T1000 (cell line): ENCODE data around the gene OLFML3.

Experiments
- DNase-seq: peaks from one replicate; lab custom pipeline; 2025; ENCODE audit warnings: mixed read lengths; lab: John Stamatoyannopoulos, UW

Gene OLFML3

DNA sequence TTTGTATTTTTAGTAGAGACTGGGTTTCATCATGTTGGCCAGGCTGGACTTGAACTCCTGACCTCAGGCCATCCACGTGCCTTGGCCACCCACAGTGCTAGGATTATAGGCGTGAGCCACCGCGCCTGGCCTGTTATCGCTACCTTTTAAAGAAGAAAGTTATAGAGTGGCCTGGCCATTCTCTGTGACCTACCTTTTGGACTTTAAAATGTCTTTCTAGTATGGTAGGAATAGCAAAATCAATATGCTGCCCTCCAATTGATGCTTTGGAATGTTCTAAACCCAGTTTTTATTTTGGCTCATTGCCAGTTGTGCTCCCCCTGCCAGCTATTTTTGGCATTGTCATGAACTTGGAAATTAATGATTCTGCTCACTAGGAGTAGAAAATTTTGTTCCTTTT, 30.3 kb upstream of the OLFML3 start:
- DNase-seq = no peak

DNA sequence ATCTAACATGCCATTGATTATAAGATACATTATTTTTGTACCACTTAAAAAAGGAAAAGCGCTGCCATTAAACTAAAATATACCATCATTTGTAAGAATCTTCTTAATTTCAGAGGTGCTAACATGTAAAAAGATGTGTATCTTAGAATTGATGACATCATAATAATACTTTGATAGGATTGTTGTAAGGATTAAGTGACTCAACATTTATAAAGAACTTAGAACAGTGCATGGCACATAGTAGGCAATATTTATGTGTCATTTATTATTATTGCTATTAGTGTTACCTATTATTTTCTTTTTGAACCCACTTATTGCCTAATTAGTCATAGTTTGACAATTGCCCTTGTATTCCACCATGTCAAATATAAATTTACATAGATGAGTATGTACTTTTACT, 28.4 kb upstream of the OLFML3 start:
- no peak for DNase-seq

DNA sequence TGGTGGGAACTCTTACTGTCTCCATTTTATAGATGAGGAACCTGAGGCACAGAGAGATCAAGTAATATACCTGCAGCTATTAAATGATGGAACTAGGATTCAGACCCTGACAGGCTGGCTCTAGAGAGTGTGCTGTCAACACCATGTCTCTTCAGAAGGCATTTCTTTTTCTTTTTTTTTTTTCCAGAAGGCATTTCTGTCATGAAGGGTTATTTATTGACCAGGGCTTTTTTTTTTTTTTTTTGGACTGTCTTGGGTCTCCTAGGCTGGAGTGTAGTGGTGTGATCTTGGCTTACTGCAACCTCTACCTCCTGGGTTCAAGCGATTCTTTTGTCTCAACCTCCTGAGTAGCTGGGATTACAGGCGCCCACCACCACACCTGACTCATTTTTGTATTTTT, 27.6 kb upstream of the OLFML3 start:
- no peak for DNase-seq

DNA sequence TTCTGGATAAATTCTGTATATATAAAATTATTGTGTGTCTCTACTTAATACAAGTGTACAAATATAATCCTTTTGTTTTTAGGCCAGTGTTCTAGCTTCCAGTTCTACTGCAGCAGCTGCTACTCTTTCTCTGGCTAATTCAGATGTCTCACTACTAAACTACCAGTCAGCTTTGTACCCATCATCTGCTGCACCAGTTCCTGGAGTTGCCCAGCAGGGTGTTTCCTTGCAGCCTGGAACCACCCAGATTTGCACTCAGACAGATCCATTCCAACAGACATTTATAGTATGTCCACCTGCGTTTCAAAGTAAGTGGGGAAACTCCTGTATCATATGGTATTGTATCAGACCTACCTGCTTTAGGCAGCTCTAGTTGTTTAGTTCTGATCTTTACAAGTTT, 21.3 kb upstream of the OLFML3 start:
- no peak for DNase-seq

DNA sequence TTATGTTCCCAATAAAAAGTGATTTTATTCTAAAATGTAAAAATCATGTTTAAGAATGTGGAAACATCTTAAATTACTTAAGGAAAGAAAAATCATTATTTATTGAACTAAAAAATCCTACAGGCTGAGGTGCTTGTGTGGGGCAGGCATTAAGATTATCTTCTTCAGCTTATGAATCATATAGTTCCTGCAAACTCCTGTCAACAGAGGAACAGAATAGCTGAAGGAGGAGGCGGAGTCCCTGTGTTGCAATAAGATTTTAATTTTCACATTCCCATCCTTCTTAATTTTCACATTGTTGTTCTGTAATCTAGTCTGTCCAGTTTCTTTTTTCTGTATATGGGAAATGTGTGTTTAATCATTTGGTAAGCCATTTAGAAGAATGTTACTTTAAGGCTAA, 20.6 kb upstream of the OLFML3 start:
- DNase-seq = no peak

DNA sequence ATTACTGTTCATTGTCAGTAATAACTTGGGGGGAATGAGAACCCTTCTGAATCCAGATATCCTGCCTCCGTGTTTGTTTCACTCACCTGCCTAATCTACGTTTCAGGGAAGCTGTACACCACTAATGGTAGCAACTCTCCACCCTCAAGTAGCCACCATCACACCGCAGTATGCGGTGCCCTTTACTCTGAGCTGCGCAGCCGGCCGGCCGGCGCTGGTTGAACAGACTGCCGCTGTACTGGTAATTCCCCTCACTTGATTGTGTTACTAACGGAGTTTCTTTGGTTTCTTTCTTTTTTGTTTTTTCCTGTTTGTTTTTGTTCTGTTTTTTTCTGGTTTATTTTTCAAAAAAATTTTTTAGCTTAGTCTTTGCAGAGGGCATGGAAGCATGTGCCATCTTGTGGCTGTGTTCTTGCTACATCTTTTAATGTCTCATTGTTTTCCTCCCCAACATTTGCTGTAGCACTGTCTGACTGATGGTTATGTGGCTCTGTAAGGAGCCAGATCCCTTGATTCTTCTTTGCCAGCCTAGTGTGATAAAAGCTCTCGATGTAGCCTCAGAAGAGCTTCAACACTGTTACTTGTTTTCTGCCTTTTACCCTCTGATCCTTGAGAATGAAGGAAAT, 15.9 kb upstream of the OLFML3 start:
- no peak for DNase-seq

DNA sequence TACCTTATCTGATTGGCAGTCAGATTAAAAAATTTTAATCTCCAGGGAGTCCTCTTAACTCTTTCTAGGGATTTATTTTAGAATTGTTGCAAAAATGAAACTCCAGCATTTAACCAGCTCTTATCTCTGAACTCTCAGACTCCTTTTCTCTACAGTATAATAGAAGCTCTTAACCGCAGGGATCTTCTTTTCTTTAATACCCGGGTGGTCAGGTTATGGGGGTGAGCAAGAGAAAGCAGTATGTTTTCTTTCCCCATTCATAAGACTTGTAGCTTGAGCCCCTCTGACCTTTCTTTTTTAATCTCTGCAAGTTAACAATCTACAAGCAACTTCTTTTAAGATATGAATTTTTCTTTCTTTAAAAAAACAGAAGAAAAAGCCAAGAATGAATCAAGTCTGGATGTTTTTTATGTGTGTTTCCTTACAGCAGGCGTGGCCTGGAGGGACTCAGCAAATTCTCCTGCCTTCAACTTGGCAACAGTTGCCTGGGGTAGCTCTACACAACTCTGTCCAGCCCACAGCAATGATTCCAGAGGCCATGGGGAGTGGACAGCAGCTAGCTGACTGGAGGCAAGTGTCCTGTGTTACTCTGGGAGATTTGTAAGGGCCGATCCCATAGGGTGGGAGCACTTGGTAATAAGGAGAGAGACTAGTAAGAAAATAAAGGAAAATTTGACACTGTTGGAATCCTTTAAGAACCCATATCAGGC, 13.4 kb upstream of the OLFML3 start:
- no peak for DNase-seq

DNA sequence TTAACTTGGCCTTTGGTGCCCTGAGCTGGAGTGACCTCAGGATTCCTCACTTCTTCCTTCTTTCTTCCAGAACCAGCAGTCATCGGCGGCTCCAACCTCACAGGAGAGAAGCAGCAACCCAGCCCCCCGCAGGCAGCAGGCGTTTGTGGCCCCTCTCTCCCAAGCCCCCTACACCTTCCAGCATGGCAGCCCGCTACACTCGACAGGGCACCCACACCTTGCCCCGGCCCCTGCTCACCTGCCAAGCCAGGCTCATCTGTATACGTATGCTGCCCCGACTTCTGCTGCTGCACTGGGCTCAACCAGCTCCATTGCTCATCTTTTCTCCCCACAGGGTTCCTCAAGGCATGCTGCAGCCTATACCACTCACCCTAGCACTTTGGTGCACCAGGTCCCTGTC, 6.3 kb upstream of the OLFML3 start:
- no peak for DNase-seq

DNA sequence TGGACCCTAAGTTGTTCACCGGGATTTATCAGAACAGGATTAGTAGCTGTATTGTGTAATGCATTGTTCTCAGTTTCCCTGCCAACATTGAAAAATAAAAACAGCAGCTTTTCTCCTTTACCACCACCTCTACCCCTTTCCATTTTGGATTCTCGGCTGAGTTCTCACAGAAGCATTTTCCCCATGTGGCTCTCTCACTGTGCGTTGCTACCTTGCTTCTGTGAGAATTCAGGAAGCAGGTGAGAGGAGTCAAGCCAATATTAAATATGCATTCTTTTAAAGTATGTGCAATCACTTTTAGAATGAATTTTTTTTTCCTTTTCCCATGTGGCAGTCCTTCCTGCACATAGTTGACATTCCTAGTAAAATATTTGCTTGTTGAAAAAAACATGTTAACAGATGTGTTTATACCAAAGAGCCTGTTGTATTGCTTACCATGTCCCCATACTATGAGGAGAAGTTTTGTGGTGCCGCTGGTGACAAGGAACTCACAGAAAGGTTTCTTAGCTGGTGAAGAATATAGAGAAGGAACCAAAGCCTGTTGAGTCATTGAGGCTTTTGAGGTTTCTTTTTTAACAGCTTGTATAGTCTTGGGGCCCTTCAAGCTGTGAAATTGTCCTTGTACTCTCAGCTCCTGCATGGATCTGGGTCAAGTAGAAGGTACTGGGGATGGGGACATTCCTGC, 3.9 kb upstream of the OLFML3 start:
- no peak for DNase-seq

DNA sequence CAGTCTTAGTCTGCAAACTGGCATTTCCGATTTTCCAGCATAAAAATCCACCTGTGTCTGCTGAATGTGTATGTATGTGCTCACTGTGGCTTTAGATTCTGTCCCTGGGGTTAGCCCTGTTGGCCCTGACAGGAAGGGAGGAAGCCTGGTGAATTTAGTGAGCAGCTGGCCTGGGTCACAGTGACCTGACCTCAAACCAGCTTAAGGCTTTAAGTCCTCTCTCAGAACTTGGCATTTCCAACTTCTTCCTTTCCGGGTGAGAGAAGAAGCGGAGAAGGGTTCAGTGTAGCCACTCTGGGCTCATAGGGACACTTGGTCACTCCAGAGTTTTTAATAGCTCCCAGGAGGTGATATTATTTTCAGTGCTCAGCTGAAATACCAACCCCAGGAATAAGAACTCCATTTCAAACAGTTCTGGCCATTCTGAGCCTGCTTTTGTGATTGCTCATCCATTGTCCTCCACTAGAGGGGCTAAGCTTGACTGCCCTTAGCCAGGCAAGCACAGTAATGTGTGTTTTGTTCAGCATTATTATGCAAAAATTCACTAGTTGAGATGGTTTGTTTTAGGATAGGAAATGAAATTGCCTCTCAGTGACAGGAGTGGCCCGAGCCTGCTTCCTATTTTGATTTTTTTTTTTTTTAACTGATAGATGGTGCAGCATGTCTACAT, 2.5 kb upstream of the OLFML3 start:
- no peak for DNase-seq

DNA sequence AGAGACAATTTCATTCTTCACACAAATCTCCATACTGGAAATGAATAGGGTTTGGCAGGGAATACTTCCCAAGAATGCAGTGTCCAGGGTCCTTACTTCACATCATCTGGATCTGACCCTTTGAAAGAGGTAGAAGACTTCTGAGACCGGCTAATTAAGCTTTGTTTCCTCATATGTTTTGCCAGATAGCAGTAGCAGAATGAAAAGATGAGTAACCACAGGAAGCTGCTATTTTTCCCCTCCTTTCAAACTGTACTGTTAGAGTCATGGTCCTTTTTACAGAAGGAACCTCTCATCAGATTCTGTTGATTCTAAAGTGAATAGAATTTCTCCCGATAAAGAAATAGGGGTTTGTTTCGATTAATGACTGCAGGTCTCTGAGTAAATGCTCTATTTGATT, 1.4 kb upstream of the OLFML3 start:
- no peak for DNase-seq

DNA sequence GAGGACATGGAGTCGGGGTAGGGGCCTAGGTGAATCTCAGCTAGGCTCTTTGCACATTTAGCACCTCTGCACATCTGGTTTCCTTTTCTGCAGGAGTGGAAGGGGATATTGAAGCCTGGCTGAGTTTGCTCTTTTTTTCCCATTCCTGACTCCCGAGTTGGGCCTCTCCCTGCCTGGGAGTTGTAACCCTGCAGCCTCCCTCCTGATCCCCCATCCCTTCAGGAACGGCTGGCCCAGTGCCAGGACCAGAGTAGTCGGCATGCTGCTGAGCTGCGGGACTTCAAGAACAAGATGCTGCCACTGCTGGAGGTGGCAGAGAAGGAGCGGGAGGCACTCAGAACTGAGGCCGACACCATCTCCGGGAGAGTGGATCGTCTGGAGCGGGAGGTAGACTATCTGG, 836 bp downstream of the OLFML3 start:
- DNase-seq = no peak

DNA sequence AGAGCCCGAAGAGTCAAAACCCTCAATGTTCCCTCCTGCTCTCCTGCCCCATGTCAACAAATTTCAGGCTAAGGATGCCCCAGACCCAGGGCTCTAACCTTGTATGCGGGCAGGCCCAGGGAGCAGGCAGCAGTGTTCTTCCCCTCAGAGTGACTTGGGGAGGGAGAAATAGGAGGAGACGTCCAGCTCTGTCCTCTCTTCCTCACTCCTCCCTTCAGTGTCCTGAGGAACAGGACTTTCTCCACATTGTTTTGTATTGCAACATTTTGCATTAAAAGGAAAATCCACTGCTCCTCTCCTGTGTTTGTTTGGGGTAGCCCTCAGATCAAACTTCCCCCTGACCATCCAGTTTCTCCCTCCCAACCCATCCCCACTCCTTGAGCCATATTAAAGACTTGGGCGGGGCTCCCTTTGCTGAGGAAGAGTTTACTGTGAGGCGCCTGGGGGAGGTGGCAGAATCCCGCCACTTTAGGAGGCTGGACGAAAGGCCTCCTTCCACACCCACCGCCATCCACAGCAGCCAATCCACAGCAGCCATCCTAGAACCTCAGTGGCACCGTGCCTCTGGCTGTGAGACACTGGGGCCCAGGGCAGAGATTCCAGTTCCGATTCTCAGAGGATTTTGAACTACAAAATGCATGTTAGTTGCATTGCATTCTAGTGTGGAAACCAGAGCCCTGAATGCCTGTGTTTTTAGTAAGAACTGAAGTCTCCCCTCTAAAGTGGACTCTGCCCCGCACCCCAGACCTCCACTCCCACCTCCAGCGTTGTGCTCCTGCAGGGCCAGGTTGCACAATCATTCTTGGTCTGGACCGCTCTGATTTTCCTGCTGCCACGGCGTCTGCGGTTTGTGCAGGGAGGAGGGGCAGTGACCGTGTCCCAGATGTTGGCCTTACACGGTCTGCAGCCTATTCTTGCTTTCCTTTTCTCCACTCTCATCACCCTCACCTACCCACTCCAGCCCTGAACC, 3.0 kb downstream of the OLFML3 start:
- DNase-seq = no peak

DNA sequence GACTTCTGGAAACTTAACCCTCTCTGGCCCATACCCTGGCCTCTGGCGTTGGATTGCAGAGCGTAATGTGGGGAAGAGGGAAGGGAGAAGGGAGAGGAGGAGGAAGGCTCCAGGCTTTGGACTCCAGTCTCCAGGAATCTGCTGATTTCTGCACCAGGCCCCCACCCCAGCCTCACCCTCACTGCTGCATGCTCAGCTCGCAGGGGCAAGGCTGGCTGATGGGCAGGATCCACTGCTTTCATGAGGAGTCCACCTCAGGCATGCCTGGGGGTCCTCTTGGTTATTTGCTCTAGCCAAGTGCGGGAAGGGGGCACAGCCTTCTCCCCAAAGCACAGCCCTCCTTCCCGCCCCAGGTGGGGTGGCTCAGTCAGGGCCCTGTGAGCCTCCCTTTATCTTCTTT, 3.7 kb downstream of the OLFML3 start:
- no peak for DNase-seq

DNA sequence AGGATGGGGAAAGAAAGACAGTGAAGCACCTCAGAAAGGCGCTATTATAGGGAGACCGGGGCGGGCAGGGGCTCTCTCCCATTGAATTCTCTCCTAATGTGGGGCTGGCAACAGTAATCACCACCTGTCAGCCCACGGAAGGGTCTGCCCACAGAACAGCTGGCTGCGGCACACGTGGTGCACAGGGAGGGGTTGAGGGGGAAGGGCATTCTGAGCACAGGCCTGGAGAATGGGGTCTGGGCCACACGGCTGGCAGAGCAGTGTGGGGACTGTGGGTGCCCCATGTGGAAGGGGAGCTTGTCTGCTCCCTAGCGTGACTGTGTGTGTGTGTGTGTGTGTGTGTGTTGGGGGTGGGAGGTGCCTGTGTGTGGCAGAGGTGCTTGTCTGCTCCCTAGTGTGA, 4.1 kb downstream of the OLFML3 start:
- DNase-seq = no peak

DNA sequence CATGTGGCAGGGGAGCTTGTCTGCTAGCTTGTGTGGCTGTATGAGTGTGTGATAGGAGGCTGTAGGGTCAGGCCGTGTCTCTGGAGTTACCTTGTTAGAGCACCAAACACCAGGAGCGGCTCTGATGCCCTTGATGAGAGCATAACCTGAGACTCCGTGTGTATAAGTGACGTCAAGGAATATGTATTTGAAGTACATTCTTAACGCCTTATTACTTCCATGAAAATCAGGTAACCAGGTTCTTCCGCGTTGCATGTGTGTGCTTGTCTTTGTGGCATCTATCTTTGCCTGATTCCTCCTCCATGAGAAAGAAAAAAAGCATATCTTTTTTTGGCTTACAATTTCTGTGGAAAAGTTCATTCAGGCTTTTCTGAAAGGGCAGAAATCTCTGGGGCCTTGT, 4.6 kb downstream of the OLFML3 start:
- DNase-seq = no peak

DNA sequence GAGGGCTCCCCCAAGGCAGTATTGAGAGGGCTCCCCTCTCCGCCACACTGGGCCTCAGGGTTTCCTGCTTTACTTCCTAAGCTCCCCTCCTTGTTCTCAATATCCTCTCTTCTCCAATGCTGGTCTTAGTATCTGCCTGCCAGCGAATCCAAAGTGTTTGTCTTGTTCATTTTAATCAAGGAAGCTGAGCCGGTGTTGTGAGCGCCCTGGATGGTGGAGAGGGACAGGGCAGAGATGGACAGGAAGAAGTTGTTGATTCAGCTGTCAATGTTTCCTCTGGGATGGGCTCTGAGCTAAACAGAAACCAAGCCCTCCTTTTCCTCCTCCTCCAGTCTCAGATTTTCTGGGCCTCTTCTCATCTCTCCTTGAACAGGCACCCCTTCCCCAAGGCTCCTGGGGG, 5.4 kb downstream of the OLFML3 start:
- no peak for DNase-seq

DNA sequence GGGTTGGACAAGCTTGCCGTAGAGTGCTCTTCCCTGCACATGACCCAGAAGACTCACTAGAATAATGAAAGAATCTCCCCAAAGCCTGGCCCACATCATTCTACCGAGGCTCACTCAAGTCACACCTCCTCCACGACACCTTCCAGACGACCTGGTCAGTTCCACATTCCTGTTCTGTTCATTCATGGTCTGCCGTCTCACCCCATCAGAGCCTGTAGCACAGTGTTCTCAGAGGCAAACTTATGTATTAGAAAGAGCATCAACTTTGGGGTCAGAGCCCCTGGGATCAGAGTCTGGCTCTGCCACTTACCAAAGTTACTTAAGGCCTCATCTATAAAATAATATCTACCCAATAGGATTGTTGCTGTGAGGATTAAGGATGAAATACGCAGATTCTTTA, 7.5 kb downstream of the OLFML3 start:
- DNase-seq = no peak

DNA sequence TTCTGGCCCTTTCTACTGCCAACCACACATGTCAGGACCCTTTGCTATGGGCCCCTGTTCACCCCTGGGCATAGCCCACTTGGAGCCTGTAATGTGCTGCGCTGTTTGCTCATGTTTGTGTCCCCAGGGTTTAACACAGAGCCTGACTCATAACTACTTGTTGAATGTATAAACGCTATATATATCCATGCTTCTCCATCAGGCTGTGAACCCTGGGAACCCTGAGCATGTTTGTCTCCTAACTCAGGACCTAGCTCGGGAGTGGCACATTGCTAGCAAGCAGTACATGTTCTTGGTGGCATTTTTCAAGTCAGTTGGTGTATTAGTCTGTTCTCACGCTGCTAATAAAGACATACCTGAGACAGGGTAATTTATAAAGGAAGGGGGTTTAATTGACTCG, 8.0 kb downstream of the OLFML3 start:
- DNase-seq = no peak

DNA sequence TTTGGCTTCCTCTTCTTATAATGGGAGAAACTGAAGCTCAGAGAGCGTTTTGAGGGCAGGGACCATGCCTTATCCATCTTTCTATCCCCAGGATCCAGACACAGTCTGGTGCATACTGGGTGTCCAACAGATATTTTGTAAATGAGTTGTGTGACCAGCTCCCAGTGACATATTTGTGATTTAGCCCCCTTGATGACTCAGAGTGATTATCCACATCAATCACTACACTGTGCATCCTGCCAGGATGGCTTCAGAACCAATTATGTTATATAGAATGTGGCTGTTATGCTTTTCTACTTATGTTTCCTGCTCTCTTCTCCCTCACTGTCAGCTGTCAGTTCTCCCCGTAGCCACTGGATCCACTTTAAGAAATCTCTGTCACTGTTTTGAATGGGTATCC, 11.3 kb downstream of the OLFML3 start:
- no peak for DNase-seq

DNA sequence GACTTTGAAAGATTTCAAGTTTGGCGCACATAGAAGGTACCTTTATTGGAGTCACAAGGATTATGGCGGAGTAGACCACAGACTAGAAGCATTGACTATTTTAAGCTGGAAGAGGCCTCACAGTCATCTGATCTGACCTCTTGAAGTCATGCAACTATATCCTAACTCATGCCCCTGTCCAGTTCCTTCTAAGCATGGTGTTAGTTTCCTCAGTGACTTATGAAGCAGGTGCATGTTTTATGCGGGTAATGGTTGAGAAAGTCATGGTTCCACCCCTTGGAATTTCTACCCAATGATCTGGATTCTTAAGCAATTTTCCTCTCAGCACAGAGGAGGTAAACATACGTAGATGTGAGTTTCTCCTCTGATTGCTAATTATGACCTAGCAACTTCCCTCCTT, 11.7 kb downstream of the OLFML3 start:
- DNase-seq = no peak

DNA sequence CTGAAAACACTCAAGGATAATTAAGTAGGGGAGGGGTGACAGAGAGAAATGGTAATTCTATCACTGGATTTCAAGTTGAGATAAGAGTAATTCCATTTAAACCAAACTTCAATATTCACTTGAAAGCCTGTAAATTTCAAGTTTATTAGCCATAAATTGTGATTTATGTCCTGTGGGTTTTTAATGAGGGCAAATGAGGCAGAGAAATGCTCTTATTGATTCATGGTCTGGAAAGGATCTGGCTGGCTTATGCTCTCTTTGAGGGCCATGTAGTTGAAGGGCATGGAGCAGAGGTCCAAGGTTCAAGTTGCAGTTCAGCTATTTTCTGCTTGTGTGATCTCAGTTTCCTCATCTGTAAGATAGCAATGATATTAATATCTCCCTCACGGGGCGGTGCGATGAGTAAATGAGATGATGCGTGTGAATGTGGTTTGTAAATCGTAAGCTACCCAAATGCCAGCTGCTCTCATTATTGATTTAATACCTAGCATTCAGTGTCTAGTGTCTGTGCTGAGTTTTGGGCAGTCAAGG, 12.3 kb downstream of the OLFML3 start:
- DNase-seq = no peak
